PC-3 (cell line): ENCODE results near the gene ACOT2.

Experiments used
- EZH2 ChIP-seq: fragments of 300-600 bp; sonication (generic); IDR thresholded peaks from one replicate; pipeline ENCODE4 v1.6.1; 2017; ENCODE audit warnings: antibody characterized with exemption, mild to moderate bottlenecking, low read length; ENCODE audit not compliant: unreplicated experiment
- TF ChIP-seq, protein P1 (sequence below): fragments of 300-600 bp; sonication (generic); conservative IDR thresholded peaks from 2 replicates; pipeline ENCODE4 v1.5.1; 2017; ENCODE audit warnings: antibody characterized with exemption, low read depth, mild to moderate bottlenecking, low read length

DNA sequence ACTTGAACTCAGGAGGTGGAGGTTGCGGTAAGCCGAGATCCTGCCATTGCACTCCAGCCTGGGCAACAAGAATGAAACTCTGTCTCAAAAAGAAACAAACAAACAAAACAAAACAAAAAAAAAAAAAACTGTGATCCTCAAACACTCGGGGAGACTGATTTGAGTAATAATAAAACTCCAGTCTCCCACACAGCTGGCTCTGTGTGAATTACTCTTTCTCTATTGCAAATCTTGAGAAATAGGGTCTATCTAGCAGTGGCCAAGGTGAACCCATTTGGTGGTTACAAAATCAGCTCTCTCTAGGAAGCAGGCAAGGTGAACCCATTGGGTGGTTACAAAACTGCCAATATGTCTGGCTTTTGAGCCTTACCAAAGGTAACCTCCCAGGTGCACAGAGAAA, 37.3 kb downstream of the ACOT2 start:
- TF ChIP-seq, protein P1, sequence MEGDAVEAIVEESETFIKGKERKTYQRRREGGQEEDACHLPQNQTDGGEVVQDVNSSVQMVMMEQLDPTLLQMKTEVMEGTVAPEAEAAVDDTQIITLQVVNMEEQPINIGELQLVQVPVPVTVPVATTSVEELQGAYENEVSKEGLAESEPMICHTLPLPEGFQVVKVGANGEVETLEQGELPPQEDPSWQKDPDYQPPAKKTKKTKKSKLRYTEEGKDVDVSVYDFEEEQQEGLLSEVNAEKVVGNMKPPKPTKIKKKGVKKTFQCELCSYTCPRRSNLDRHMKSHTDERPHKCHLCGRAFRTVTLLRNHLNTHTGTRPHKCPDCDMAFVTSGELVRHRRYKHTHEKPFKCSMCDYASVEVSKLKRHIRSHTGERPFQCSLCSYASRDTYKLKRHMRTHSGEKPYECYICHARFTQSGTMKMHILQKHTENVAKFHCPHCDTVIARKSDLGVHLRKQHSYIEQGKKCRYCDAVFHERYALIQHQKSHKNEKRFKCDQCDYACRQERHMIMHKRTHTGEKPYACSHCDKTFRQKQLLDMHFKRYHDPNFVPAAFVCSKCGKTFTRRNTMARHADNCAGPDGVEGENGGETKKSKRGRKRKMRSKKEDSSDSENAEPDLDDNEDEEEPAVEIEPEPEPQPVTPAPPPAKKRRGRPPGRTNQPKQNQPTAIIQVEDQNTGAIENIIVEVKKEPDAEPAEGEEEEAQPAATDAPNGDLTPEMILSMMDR, result no peak
- TF ChIP-seq EZH2, result no peak
